GM18498 (cell line): ENCODE measurements around the gene LCP2.

ENCODE experiments used
- ATAC-seq: cut with Tn5 transposase; IDR thresholded peaks from one replicate; pipeline ENCODE4 v1.9.1; 2021; ENCODE audit warnings: mild to moderate bottlenecking, moderate library complexity; ENCODE audit not compliant: unreplicated experiment

The LCP2 gene

GRCh38 chr5:170296935-170297588 lies 515 bp downstream of the LCP2 start:
- peak; percentile 55 for ATAC-seq

DNA sequence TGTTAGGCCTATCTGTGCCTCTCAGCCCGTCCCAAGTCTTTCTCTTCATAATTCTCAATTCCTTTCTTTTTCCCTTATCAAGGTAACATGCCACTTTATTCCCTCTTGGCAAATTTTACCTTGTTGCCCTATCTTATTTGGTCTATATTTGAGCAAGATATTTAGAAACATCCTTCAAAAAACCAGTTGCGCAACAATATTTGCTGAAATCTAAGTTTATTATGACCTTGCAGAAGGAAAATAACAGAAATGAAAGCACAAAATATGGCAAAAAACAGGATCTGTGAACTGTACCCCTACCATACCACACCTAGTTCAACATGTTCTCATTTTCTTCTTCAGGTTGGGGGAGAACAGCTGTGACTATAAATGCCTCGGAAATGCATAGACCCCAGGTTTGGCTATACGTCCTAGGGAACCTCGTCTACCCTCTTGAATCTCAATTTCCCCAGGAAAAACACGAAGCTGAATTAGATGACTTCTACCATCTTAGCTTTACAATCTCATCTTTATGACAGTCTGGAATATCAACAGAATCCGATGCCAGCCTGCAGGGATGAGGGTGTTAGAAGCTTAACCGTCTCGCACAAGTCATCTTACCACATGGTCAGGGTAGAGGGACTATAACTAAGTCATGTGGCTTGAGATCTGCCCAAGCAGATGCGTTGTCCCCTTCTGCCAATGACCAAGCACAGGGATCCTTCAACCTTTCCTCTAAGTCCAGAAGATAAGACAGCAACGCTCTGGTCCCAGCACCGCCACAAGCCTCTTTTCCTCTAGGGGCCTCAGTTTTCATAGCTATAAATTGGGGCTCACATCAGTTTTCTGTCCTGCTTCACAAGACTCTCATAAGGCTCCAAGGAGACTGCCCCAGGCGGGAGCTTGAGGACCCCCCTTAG lies 1.3 kb downstream of the LCP2 start:
- ATAC-seq: no peak

- ATAC-seq: no peak
Measured at GRCh38 chr5:170294556-170294955, 3.0 kb downstream of the LCP2 start.

DNA sequence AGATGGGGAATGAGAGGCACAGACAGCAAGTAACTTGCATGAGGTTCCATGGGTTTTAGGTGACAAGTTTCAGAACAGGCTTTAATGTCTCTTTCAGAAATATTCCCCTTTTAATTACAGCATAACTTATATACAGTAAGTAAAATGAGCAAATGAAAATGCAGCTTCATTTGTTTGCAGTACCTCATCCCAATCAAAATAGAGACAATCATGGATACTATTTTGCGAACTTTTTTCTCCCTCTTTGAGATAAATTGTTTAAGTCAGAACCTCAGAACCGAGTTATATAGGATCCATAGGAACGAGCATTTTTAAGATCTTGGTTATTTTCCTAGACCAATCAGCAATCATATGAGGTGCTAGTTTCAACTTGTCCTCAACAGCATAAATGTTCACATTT lies 3.5 kb downstream of the LCP2 start:
- no peak for ATAC-seq

DNA sequence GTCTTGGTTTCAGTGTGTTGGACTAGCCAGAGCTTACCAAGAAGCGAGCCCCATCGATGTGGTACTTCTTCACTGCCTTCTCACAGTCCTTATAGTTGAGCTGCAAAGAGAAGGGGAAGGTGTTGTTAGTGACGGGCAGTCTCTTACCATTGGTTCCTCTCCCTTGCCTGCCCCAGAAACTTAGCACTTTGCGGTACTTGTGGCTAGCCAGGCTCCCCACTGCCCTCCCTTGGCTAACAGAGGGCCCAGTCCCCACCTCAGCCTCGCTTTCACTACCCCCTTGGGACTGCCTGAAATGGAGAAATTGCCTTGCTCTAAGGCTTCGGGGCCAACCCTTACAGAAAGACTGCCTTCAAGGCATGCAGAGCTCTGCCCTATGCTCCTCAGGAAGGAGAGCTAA lies 4.3 kb downstream of the LCP2 start:
- ATAC-seq: peak; percentile 87

- ATAC-seq: no peak
Measured at GRCh38 chr5:170292179-170293104, 5.1 kb downstream of the LCP2 start.

DNA sequence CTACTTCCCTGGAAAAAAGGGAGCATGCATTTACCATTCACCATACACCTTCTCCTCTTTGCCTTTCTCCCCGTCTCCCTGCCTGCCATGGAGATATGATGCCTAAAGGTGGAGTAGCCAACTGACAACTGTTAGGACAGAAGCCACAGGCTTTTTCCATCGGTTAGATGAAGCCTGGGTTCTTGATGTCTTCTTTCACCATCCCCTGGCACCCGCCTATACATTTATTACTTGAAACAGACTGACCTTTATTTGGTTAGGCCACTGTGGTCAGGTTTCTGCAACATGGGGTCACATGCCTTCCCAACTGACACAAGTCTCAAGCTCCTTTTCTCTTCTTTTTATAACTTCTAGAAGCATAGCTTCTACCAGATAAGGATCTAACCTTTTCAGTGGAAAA lies 7.1 kb downstream of the LCP2 start:
- no peak for ATAC-seq

DNA sequence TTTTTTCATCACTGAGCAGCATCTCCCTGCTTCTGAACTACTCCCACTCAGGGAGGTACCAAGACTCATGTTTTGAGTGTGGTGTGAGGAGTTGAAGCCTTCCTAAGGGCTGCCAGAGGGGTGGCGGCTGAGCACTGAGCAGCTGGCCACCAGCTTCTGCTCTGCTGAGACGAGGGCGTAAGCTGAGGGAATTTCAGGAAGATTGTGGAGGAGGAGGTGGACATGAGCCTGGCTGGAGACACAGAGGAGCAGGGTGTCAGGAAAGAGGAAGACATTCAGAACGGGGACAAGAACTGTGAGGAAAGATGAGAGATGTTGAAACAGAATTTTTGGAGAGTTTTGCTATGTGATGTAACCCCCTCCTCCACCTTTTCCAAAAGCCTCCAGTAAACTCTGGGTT lies 7.8 kb downstream of the LCP2 start:
- ATAC-seq: no peak

GRCh38 chr5:170289121-170289520 lies 8.5 kb downstream of the LCP2 start:
- no peak for ATAC-seq

- no peak for ATAC-seq
Measured at GRCh38 chr5:170288551-170288950, 9.0 kb downstream of the LCP2 start.

- no peak for ATAC-seq
Measured at GRCh38 chr5:170288151-170288550, 9.4 kb downstream of the LCP2 start.

DNA sequence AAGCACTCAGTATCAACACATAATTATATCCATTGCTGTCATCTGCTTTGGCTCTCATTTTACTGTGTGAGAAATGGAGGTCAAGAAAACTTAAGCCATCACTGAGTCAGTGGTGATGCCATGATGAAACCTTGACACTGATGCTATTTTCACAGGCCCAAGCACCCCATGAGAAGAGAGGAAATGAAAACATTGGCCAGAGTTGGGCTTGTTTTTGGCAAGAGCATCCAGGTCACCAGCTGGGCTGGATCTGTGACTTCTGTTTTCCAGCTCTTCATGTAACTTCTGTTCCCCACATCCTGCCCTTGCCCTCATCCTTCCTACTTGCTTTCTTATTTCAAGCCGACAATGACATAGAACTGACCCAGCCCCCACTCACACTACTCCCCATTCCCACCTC lies 10.0 kb downstream of the LCP2 start:
- no peak for ATAC-seq

DNA sequence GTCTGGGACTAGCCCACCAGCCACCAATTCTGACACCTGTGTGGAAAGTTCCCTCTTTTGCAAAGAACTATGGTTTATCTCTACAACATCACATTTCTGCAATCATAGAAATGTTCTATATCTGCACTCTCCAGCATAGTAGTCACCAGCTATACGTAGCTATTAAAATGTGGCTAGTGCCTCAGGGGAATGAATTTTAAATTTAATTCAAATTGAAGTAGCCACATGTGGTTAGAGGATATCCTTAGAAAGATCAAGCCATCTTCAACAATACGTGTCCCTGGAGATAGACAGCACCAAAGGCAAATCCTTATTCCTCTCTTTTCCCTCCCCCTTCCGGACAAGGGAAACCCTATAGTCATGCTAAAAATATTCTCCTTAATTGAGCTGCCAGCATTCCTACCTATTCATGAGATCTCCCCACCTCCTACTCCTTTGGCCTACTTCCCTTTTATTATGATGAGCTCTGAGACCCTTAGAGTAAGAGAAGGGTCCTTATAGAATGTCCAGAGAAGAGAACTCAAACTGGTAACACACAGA lies 11.1 kb downstream of the LCP2 start:
- no peak for ATAC-seq

DNA sequence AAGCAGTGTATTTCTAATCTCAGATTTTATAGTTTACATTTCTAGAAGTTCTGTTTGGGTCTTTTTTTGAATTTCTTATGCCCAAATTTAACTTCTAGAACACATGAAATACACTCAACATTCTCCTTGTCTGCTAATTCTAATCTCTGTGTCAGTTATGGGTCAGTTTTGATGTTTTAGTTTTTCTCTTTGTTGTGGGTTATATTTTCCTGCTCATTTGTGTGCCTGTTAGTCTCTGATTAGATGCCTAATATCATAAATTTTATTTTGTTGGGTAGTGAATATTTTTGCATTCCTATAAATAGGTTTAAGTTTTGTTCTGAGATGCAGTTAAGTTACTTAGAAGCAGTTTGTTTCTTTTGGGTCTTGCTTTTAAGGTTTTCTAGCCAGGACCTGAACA lies 12.4 kb downstream of the LCP2 start:
- ATAC-seq: no peak

DNA sequence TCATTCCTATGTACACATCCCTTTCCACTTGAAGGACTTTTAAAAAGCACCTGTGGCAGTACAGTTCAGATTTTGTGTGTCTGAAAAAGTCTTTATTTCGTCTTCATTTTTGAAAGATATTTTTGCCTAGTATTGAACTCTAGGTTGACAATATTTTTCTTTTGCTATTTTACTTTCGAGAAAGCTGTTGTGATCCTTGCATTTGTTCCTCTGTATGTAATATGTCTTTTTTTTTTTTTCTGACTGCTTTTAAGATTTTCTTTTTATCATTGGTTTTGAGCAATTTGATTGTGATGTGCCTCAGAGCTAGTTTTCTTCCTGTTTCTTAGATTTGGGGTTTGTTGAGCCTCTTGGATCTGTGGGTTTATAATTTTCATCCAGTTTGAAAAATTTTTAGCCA lies 13.3 kb downstream of the LCP2 start:
- no peak for ATAC-seq

DNA sequence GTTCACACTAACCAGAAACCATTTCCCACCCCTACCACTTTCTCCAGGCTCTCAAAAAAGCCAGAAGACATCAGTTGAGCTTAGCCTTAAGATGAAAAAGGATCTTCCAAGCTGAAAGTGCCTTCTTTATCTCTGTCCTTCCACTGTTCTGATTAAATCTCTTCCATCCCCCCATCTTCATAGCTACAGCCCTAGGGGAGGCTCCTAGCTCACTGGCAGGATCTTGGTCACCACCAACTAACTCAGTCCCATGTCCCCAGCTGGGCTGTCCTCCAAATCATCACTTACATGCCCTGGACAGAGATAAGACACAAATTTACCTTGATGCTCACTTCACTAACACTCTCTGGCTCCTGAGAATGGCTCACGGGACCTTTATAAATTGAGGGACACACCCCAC lies 14.3 kb downstream of the LCP2 start:
- no peak for ATAC-seq

DNA sequence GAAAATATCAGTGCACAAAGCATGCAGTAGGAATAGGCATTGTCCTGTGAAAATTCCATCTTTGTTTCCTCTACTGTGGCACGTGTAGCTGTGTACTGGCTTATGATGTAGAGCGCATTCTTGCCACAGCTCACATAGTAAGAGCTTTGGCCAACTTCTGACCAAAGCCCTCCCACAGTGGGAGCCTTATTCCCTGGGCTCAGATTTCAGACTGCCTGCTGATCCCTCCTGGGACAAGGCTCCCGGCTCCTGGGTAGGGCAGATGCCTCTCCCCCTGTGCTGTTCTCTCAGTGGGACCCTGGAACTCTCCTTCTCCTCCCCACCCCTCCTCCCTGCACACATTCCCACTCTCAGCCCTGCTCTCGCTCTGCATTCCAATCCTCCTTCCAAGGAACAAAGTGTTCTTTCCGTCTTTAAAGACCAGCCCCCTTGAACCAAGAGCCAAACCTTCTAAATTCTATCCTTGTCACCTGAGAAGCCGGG lies 17.5 kb downstream of the LCP2 start:
- ATAC-seq: no peak

- ATAC-seq: no peak
Measured at GRCh38 chr5:170279459-170279817, 18.1 kb downstream of the LCP2 start.

DNA sequence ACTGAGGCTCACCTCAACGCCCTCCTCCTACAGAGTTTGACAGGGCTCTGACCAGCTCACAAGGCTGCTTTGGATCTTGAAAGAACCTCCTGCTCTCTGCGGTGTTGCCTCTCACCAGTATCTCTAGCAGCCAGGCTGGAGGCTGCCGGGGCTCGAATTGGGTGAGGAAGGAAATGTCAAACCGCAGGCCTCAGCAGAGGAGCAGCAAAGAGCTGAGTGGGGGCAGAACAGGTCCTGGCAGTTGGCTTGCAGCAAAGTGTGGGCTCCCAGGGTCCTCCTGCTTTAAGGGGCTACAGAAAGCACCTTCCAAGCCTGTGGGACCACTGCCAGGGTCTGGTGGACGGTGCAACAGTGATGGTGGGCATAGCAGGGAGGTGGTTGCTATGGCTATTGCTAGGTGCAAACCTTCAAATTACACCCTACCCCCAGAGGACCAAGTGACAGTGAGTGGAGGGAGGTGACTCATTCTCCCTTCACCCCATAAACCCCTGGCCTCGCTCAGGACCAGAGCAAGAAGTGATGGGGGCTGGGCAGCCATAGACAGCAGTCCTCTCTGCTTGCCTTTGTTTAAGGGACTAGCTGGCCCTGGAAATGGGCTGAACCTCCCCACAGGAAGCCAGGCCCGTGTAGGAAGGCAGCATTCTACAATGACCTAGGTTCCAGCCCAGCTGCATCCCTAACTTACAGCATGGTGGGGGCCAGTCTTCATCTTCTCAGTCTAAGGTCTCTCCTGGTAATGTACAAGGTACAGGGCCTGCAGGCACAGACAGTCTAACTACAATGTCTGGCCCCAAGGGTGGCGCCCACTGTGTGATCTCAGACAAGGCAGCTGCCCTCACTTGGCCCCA lies 18.7 kb downstream of the LCP2 start:
- ATAC-seq: peak; percentile 89

GRCh38 chr5:170277867-170278281 lies 19.7 kb downstream of the LCP2 start:
- ATAC-seq: no peak
